Osteocyte (in vitro differentiated cells): ENCODE data around the gene FCHSD2. TPM values are rescaled to one million over a fixed set of nuclear protein-coding genes. Genes with fewer than 3 reads are reported as not detected.

Source experiments
- DNase-seq: peaks from one replicate; pipeline ENCODE4 v3.0.0; 2021; ENCODE audit warnings: mixed read lengths; ENCODE audit not compliant: unreplicated experiment; ENCODE audit errors: extremely low spot score
- H3K27ac Mint-ChIP-seq: one replicate; pipeline ENCODE4 v1.8.0; 2021; ENCODE audit warnings: mild to moderate bottlenecking, mixed read lengths; ENCODE audit not compliant: unreplicated experiment
- H3K27me3 Mint-ChIP-seq: one replicate; pipeline ENCODE4 v1.8.0; 2021; ENCODE audit warnings: mixed read lengths; ENCODE audit not compliant: unreplicated experiment
- H3K36me3 Mint-ChIP-seq: one replicate; pipeline ENCODE4 v1.8.0; 2021; ENCODE audit warnings: mixed read lengths; ENCODE audit not compliant: unreplicated experiment
- H3K4me1 Mint-ChIP-seq: one replicate; pipeline ENCODE4 v1.8.0; 2021; ENCODE audit warnings: mixed read lengths; ENCODE audit not compliant: unreplicated experiment
- H3K4me3 Mint-ChIP-seq: one replicate; pipeline ENCODE4 v1.8.0; 2021; ENCODE audit warnings: mild to moderate bottlenecking, moderate library complexity, mixed read lengths; ENCODE audit not compliant: unreplicated experiment
- H3K9me3 Mint-ChIP-seq: one replicate; pipeline ENCODE4 v1.8.0; 2021; ENCODE audit warnings: mixed read lengths; ENCODE audit not compliant: unreplicated experiment
- CTCF ChIP-seq: fragments of 200-600 bp; sonication (generic); IDR thresholded peaks from 2 replicates; pipeline ENCODE4 v1.5.0; 2021; ENCODE audit warnings: antibody characterized with exemption, mild to moderate bottlenecking, moderate library complexity
- total RNA-seq: library from RNA; stranded (reverse); gene quantifications from 2 replicates; pipeline ENCODE4 v1.2.1, GENCODE V29; 2021

The FCHSD2 gene
- total RNA-seq, 1 donor from 2014 or later: 39.4 TPM

DNA sequence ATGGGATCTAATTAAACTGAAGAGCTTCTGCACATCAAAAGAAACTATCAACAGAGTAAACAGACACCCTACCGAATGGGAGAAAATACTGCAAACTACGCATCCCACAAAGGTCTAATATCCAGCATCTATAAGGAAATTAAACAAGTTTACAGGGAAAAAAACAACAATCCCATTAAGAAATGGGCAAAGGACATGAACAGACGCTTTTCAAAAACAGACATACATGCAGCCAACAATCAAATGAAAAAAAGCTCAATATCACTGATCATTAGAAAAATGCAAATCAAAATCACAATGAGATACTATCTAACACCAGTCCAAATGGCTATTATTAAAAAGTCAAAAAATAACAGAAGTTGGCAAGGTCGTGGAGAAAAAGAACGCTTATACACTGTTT lies 117.5 kb downstream of the FCHSD2 start:
- H3K4me3 Mint-ChIP-seq: no peak overlapping the region
- TF ChIP-seq CTCF: no peak
- DNase-seq: no peak
- H3K4me1 Mint-ChIP-seq: no peaks in the 10 kb centered on the region
- peaks cover 30% of the 10 kb centered on the region for H3K36me3 Mint-ChIP-seq
- peaks cover 28% of the 10 kb centered on the region for H3K9me3 Mint-ChIP-seq
- H3K27ac Mint-ChIP-seq: no peak overlapping the region
- H3K27me3 Mint-ChIP-seq: no peaks in the 10 kb centered on the region

GRCh38 chr11:73019996-73020395 lies 122.1 kb downstream of the FCHSD2 start:
- H3K36me3 Mint-ChIP-seq: peaks cover 15% of the 10 kb centered on the region

DNA sequence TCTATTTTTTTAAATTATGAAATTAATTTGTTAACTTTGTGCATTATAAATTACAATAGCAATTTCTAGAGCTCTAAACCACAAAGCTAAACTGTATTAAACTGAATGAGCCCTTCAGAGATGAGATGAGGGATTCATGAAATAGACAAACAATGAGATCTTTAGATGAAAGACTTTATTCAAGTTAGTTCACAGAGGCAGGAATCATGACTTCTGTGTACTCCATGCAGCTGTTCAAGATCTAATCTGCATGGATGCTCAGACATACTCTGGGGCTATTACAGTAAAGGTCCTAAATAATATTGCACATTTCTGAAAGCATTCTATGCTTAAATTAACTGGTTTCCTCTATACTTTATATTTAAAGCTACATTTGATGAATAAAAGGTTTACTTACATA lies 122.7 kb downstream of the FCHSD2 start:
- Mint-ChIP-seq H3K36me3 (peaks cover 10% of the 10 kb centered on the region), H3K4me3 (no peak overlapping the region), H3K4me1 (peaks cover 3% of the 10 kb centered on the region), H3K27ac (no peak overlapping the region), H3K27me3 (no peaks in the 10 kb centered on the region), H3K9me3 (peaks cover 15% of the 10 kb centered on the region)
- no peak for DNase-seq
- no peak for TF ChIP-seq CTCF

More at GRCh38 chr11:73019996-73020395, 122.1 kb downstream of the FCHSD2 start:
- peaks cover 3% of the 10 kb centered on the region for H3K4me1 Mint-ChIP-seq
- H3K27ac Mint-ChIP-seq: no peak overlapping the region
- H3K4me3 Mint-ChIP-seq: no peak overlapping the region
- no peaks in the 10 kb centered on the region for H3K27me3 Mint-ChIP-seq
- no peak for DNase-seq
- H3K9me3 Mint-ChIP-seq: peaks cover 20% of the 10 kb centered on the region
- TF ChIP-seq CTCF: no peak

DNA sequence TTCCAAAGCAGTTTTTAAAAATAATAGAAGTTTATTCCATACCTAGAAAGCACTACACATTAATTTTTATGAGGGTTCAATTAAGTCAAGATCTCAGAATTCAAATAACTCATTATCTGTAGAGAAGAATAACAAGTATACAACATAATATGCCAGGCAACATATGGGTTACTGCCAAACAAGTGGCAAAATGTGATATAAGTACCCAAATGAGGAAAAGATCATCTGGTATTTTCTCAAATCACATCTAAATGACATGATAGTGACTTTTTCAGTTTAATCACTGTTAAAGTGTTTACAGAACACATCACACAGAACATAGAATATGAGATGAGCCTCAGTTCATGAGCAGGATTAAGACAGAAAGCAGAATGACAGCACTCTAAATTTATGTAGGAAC lies 123.3 kb downstream of the FCHSD2 start:
- Mint-ChIP-seq H3K9me3 (peaks cover 9% of the 10 kb centered on the region), H3K36me3 (peaks cover 5% of the 10 kb centered on the region), H3K4me1 (peaks cover 3% of the 10 kb centered on the region), H3K27ac (no peak overlapping the region), H3K27me3 (no peaks in the 10 kb centered on the region), H3K4me3 (no peak overlapping the region)
- TF ChIP-seq CTCF: no peak
- DNase-seq: no peak

DNA sequence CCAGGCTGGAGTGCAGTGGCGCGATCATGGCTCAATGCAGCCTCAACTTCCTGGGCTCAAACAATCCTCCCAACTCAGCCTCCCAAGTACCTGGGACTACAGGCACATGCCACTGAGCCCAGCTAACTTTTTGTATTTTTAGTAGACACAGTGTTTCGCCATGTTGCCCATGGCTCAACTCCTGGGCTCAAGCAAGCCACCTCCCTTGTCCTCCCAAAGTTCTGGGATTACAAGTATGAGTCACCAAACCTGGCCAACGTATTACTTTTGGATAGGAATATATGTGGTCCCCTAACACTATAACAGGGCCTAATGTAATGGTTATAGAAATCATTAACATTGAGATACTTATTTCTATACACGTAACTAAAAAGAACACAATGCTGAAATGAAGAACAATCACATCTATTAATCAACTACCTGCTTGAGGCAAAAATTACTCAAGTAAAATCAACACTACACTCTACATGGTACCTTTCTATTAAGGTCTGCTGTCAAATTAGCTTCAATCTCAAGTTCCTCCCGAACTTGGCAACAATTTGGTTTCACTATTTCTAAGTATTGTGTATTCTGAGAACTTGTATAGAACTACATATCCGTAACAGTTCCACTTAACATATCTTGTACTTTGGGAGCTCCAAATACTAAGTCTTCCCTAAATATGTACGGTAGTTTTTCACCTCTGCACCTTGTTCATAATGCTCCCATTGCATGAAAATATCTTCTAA lies 124.9 kb downstream of the FCHSD2 start:
- Mint-ChIP-seq H3K4me3 (no peak overlapping the region), H3K36me3 (peaks cover 2% of the 10 kb centered on the region), H3K9me3 (no peaks in the 10 kb centered on the region), H3K4me1 (peaks cover 14% of the 10 kb centered on the region), H3K27ac (no peak overlapping the region), H3K27me3 (no peaks in the 10 kb centered on the region)
- DNase-seq: no peak
- TF ChIP-seq CTCF: no peak
